ENCODE data around the gene ZDHHC24. TPM values are rescaled to one million over a fixed set of nuclear protein-coding genes. Genes with fewer than 3 reads are reported as not detected.

Gene ZDHHC24
- polyA plus RNA-seq, 4 donors, result 3.1 to 11.0 (median 5.5) TPM

- Histone ChIP-seq H3K27ac (ENCODE audit: low read depth in 1 of 3, low read length in 2 of 3) (no peak overlapping the region), H3K36me3 (ENCODE audit: control insufficient read depth in 3 of 3, insufficient read depth in 2 of 3, low read depth in 1 of 3, low read length in 3 of 3) (peaks cover 0 to 58% (median 0%) of the 10 kb centered on the region in 3 donors), H3K9me3 (ENCODE audit: control insufficient read depth in 2 of 2, insufficient read depth in 1 of 2, low read depth in 1 of 2, low read length in 1 of 2) (no peaks in the 10 kb centered on the region), H3K4me1 (ENCODE audit: control insufficient read depth in 3 of 3, insufficient read depth in 2 of 3, low read depth in 1 of 3, low read length in 2 of 3) (peaks cover 0 to 7% (median 2%) of the 10 kb centered on the region in 3 donors), H3K27me3 (ENCODE audit: control insufficient read depth in 3 of 3, insufficient read depth in 3 of 3, low read length in 3 of 3) (no peaks in the 10 kb centered on the region), H3K4me3 (ENCODE audit: low read depth in 1 of 3, low read length in 3 of 3) (no peak overlapping the region)
- FAIRE-seq (no peak), DNase-seq (no peak)
- 91 to 94% (median 93%) methylated on average over 25 to 44 of the region's 44 CpGs for WGBS, 3 donors
Measured at GRCh38 chr11:66475349-66476172, 70.3 kb downstream of the ZDHHC24 start.

GRCh38 chr11:66473608-66474515 lies 72.0 kb downstream of the ZDHHC24 start:
- WGBS, 3 donors, result 89 to 90% (median 89%) methylated on average over 15 to 20 of the region's 20 CpGs
- no peak for DNase-seq
- FAIRE-seq, result no peak
- Histone ChIP-seq H3K27ac (ENCODE audit: low read depth in 1 of 3, low read length in 2 of 3) (no peak overlapping the region), H3K36me3 (ENCODE audit: control insufficient read depth in 3 of 3, insufficient read depth in 2 of 3, low read depth in 1 of 3, low read length in 3 of 3) (peaks cover 0 to 63% (median 0%) of the 10 kb centered on the region in 3 donors), H3K4me1 (ENCODE audit: control insufficient read depth in 3 of 3, insufficient read depth in 2 of 3, low read depth in 1 of 3, low read length in 2 of 3) (peaks cover 0 to 4% (median 0%) of the 10 kb centered on the region in 3 donors), H3K9me3 (ENCODE audit: control insufficient read depth in 2 of 2, insufficient read depth in 1 of 2, low read depth in 1 of 2, low read length in 1 of 2) (no peaks in the 10 kb centered on the region), H3K4me3 (ENCODE audit: low read depth in 1 of 3, low read length in 3 of 3) (no peak overlapping the region), H3K27me3 (ENCODE audit: control insufficient read depth in 3 of 3, insufficient read depth in 3 of 3, low read length in 3 of 3) (no peaks in the 10 kb centered on the region)

- H3K27ac ChIP-seq (ENCODE audit: low read depth in 1 of 3, low read length in 2 of 3), result no peak overlapping the region
- no peak for FAIRE-seq
- no peak overlapping the region for H3K4me3 ChIP-seq (ENCODE audit: low read depth in 1 of 3, low read length in 3 of 3)
- 91 to 97% (median 95%) methylated on average over 11 of the region's 11 CpGs for WGBS, 3 donors
- H3K27me3 ChIP-seq (ENCODE audit: control insufficient read depth in 3 of 3, insufficient read depth in 3 of 3, low read length in 3 of 3), result no peaks in the 10 kb centered on the region
- no peak for DNase-seq
- no peaks in the 10 kb centered on the region for H3K9me3 ChIP-seq (ENCODE audit: control insufficient read depth in 2 of 2, insufficient read depth in 1 of 2, low read depth in 1 of 2, low read length in 1 of 2)
- no peaks in the 10 kb centered on the region for H3K4me1 ChIP-seq (ENCODE audit: control insufficient read depth in 3 of 3, insufficient read depth in 2 of 3, low read depth in 1 of 3, low read length in 2 of 3)
- peaks cover 0 to 63% (median 0%) of the 10 kb centered on the region in 3 donors for H3K36me3 ChIP-seq (ENCODE audit: control insufficient read depth in 3 of 3, insufficient read depth in 2 of 3, low read depth in 1 of 3, low read length in 3 of 3)
Measured at GRCh38 chr11:66473167-66473566, 72.7 kb downstream of the ZDHHC24 start.

GRCh38 chr11:66472054-66472453 lies 73.8 kb downstream of the ZDHHC24 start:
- Histone ChIP-seq H3K9me3 (ENCODE audit: control insufficient read depth in 2 of 2, insufficient read depth in 1 of 2, low read depth in 1 of 2, low read length in 1 of 2) (no peaks in the 10 kb centered on the region), H3K27ac (ENCODE audit: low read depth in 1 of 3, low read length in 2 of 3) (no peak overlapping the region), H3K4me3 (ENCODE audit: low read depth in 1 of 3, low read length in 3 of 3) (no peak overlapping the region), H3K27me3 (ENCODE audit: control insufficient read depth in 3 of 3, insufficient read depth in 3 of 3, low read length in 3 of 3) (no peaks in the 10 kb centered on the region), H3K4me1 (ENCODE audit: control insufficient read depth in 3 of 3, insufficient read depth in 2 of 3, low read depth in 1 of 3, low read length in 2 of 3) (peaks cover 0 to 8% (median 0%) of the 10 kb centered on the region in 3 donors), H3K36me3 (ENCODE audit: control insufficient read depth in 3 of 3, insufficient read depth in 2 of 3, low read depth in 1 of 3, low read length in 3 of 3) (peaks cover 0 to 54% (median 0%) of the 10 kb centered on the region in 3 donors)
- 88 to 91% (median 89%) methylated on average over 8 to 9 of the region's 9 CpGs for WGBS, 3 donors
- no peak for DNase-seq
- FAIRE-seq, result no peak

GRCh38 chr11:66471142-66471541 lies 74.7 kb downstream of the ZDHHC24 start:
- 96 to 98% (median 96%) methylated on average over 16 of the region's 16 CpGs for WGBS, 3 donors
- DNase-seq (no peak), FAIRE-seq (no peak)
- H3K27ac ChIP-seq (ENCODE audit: low read depth in 1 of 3, low read length in 2 of 3), result no peak overlapping the region
- H3K36me3 ChIP-seq (ENCODE audit: control insufficient read depth in 3 of 3, insufficient read depth in 2 of 3, low read depth in 1 of 3, low read length in 3 of 3), result peaks cover 0 to 49% (median 0%) of the 10 kb centered on the region in 3 donors
- H3K27me3 ChIP-seq (ENCODE audit: control insufficient read depth in 3 of 3, insufficient read depth in 3 of 3, low read length in 3 of 3), result peaks cover 0 to 3% (median 0%) of the 10 kb centered on the region in 3 donors
- H3K4me3 ChIP-seq (ENCODE audit: low read depth in 1 of 3, low read length in 3 of 3), result no peak overlapping the region
- no peaks in the 10 kb centered on the region for H3K9me3 ChIP-seq (ENCODE audit: control insufficient read depth in 2 of 2, insufficient read depth in 1 of 2, low read depth in 1 of 2, low read length in 1 of 2)
- H3K4me1 ChIP-seq (ENCODE audit: control insufficient read depth in 3 of 3, insufficient read depth in 2 of 3, low read depth in 1 of 3, low read length in 2 of 3), result peaks cover 0 to 8% (median 0%) of the 10 kb centered on the region in 3 donors

Other genes starting within 250 kb of the ZDHHC24 start
- gene CD248, start 229.0 kb downstream of the ZDHHC24 start, polyA plus RNA-seq, result 10 to 100 TPM in 2 of 4 donors, 1 to 10 TPM in 1, not detected in 1; 1.6 to 35.7 (median 19.1) TPM
- gene RIN1, start 209.6 kb downstream of the ZDHHC24 start, polyA plus RNA-seq, result 1 to 10 TPM; 5.8 to 9.6 (median 7.2) TPM
- gene BRMS1, start 200.9 kb downstream of the ZDHHC24 start, polyA plus RNA-seq, result 10 to 100 TPM; 33.5 to 77.5 (median 72.7) TPM
- gene B4GAT1, start 198.4 kb downstream of the ZDHHC24 start, polyA plus RNA-seq, result 10 to 100 TPM; 12.2 to 28.0 (median 20.8) TPM
- gene SLC29A2, start 174.3 kb downstream of the ZDHHC24 start, polyA plus RNA-seq, result 10 to 100 TPM in 2 of 4 donors, 1 to 10 TPM in 1, under 1 TPM in 1; 0.89 to 16.2 (median 6.7) TPM
- gene NPAS4, start 125.0 kb downstream of the ZDHHC24 start, polyA plus RNA-seq, result under 1 TPM in 2 of 4 donors, not detected in 2; 0.10 to 0.15 TPM
- 100 to 1,000 TPM in 1 of 4 donors, 10 to 100 TPM in 3; 57.0 to 118 (median 64.1) TPM for gene MRPL11, start 107.2 kb downstream of the ZDHHC24 start, polyA plus RNA-seq
- gene PELI3, start 79.1 kb downstream of the ZDHHC24 start, polyA plus RNA-seq, result 1 to 10 TPM; 3.1 to 5.0 (median 4.6) TPM
- 10 to 100 TPM; 25.3 to 67.7 (median 37.4) TPM for gene DPP3, start 65.6 kb downstream of the ZDHHC24 start, polyA plus RNA-seq
- gene BBS1, start 35.4 kb downstream of the ZDHHC24 start, polyA plus RNA-seq, result 10 to 100 TPM in 2 of 4 donors, 1 to 10 TPM in 2; 3.8 to 37.1 (median 7.9) TPM
- under 1 TPM in 2 of 4 donors, not detected in 2; 0.01 to 0.19 TPM for gene ACTN3, start 855 bp upstream of the ZDHHC24 start, polyA plus RNA-seq
- 10 to 100 TPM in 2 of 4 donors, 1 to 10 TPM in 1, under 1 TPM in 1; 0.67 to 21.0 (median 7.8) TPM for gene CTSF, start 22.6 kb upstream of the ZDHHC24 start, polyA plus RNA-seq
- gene CCDC87, start 47.0 kb upstream of the ZDHHC24 start, polyA plus RNA-seq, result under 1 TPM in 3 of 4 donors, not detected in 1; 0.09 to 0.22 (median 0.21) TPM
- 10 to 100 TPM; 35.0 to 100.0 (median 66.6) TPM for gene CCS, start 47.1 kb upstream of the ZDHHC24 start, polyA plus RNA-seq
- 10 to 100 TPM; 17.0 to 63.4 (median 32.6) TPM for gene RBM14, start 70.6 kb upstream of the ZDHHC24 start, polyA plus RNA-seq
- 100 to 1,000 TPM in 2 of 4 donors, 10 to 100 TPM in 2; 86.1 to 141 (median 94.4) TPM for gene RBM4, start 92.7 kb upstream of the ZDHHC24 start, polyA plus RNA-seq
- gene RBM4B, start 131.8 kb upstream of the ZDHHC24 start, polyA plus RNA-seq, result 10 to 100 TPM in 2 of 4 donors, 1 to 10 TPM in 2; 7.0 to 35.9 (median 11.3) TPM
- gene SPTBN2, start 183.2 kb upstream of the ZDHHC24 start, polyA plus RNA-seq, result 1 to 10 TPM in 3 of 4 donors, under 1 TPM in 1; 0.27 to 5.0 (median 2.8) TPM